ENCODE data around the gene GIPC1.
"Not testable (repeated sequence)": the region's sequence is repeated elsewhere in the genome, so short reads cannot be mapped to it uniquely, and the experiment has no call there.

GIPC1 gene

GRCh38 chr19:14510311-14511228 is 14.6 kb upstream of the GIPC1 start:
- no peak for TF ChIP-seq CTCF (conservative IDR thresholded peaks at IDR 0.05; ENCODE audit: low read depth)
- no peak for DNase-seq (ENCODE audit: low spot score)
- H3K27ac ChIP-seq: peak overlapping the region; percentile 100
- POLR2A ChIA-PET (ENCODE audit: low non-redundant PET): interaction anchor here (0.7 to 0.8 kb wide), 2 partner anchors 8 to 10 kb away, joined by 3 to 6 read pairs; partner anchors contain the start of gene DNAJB1
- CTCF ChIA-PET: interaction anchor here (0.6 to 0.9 kb wide), 3 partner anchors 30 to 50 kb away, joined by 3 to 4 read pairs (median 3); no protein-coding TSS in a partner anchor

DNA sequence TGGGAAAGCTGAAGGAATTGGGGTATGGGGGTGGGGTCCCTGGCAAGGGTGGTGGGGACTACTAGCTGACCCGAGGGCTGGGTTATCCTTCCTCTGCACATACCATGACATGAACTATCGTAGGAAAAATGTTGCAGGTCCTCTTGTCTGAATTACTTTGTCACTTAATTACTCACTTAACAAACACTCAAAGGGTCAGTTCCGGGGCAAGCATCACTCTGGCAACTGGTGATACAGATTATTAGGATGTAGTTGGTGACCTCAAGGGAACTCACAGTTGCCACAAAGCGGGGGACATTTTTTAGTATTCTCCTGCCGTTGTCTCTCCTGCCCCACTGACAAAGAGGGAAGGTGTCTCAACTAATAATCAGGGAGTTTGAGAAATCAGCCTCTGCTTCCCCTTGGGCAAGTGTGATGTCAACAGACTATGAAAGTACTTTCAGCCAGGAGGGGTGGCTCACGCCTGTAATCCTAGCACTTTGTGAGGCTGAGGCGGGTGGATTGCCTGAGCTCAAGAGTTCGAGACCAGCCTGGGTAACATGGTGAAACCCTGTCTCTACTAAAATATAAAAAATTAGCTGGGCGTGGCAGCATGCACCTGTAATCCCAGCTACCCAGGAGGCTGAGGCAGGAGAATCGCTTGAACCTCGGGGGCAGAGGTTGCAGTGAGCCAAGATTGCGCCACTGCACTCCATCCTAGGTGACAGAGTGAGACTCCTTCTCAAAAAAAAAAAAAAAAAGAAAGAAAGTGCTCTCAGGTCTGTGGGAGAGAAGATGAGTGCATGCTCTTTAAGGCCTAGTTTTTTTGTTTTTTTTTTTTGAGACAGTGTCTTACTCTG is 12.0 kb upstream of the GIPC1 start:
- H3K27ac ChIP-seq: peak overlapping the region; percentile 100
- POLR2A ChIA-PET (ENCODE audit: low non-redundant PET): interaction anchor here (0.7 kb wide), 2 partner anchors 49 to 644 kb away, joined by 3 to 9 read pairs; no protein-coding TSS in a partner anchor
- CTCF ChIA-PET: interaction anchor here (0.7 kb wide), 1 partner anchor 9 kb away, joined by 3 read pairs; no protein-coding TSS in a partner anchor
- no peak for DNase-seq (ENCODE audit: low spot score)
- no peak for TF ChIP-seq CTCF (conservative IDR thresholded peaks at IDR 0.05; ENCODE audit: low read depth)

DNA sequence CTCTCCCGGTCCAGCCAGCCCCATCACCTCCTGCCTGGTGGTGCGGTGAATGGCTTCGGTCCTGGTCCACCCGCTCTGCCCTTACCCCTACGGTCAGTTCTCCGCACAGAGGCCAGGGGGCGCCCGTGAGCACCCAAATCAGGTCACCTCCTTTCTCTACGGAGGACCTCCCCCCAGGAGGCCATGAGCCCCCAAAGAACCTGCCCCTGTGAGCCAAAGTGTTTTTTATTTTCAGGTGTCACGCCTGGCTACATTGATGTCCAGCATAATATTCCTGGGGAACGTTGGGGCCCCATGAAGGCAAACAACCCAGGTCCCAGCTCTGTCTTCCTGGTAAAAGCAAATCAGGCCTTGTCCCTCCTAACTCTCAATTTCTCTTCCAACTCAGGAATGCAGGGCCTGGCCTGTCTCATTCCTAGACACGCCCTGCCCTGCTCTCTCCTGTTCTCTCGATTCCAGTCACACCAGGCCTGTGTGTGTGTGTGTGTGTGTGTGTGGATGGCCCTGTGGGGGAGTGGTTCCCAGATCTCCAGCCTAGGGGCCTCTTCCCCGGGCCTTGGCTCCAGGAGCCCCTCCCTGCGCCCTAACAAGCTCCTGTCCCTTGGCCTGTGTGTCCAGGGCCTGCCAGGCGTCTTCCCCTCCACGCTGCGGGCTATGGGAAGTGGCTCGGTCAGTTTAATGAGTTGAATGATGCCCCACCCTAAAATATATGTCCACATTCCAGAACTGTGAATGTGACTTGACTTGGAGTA is 9.7 kb upstream of the GIPC1 start:
- POLR2A ChIA-PET (ENCODE audit: low non-redundant PET): interaction anchor here (0.5 to 2.0 kb wide), 3 partner anchors 9 to 13 kb away, joined by 3 to 7 read pairs (median 6); partner anchors contain the start of gene DNAJB1
- peak; percentile 89 for DNase-seq (ENCODE audit: low spot score)
- peak overlapping the region; percentile 100 for H3K27ac ChIP-seq
- CTCF ChIA-PET: interaction anchor here (0.6 to 1.0 kb wide), 9 partner anchors 8 to 540 kb away, joined by 3 to 9 read pairs (median 3); partner anchors contain the start of gene GIPC1
- peak; percentile 92 for TF ChIP-seq CTCF (conservative IDR thresholded peaks at IDR 0.05; ENCODE audit: low read depth)

GRCh38 chr19:14504575-14504974 is 8.6 kb upstream of the GIPC1 start:
- ChIA-PET CTCF (interaction anchor here (0.5 to 0.8 kb wide), 4 partner anchors 13 to 204 kb away, joined by 3 to 7 read pairs (median 3); no protein-coding TSS in a partner anchor), POLR2A (ENCODE audit: low non-redundant PET) (interaction anchor here (0.6 to 1.8 kb wide), 3 partner anchors 9 to 31 kb away, joined by 4 to 7 read pairs (median 5); partner anchors contain the start of gene DNAJB1)
- not testable (repeated sequence) for DNase-seq (ENCODE audit: low spot score)
- H3K27ac ChIP-seq: peak overlapping the region; percentile 100

GRCh38 chr19:14503285-14503684 is 7.4 kb upstream of the GIPC1 start:
- CTCF ChIA-PET: no interaction called here

More at GRCh38 chr19:14503285-14503684, 7.4 kb upstream of the GIPC1 start:
- no peak for DNase-seq (ENCODE audit: low spot score)
- no peak for TF ChIP-seq CTCF (conservative IDR thresholded peaks at IDR 0.05; ENCODE audit: low read depth)
- H3K27ac ChIP-seq: peak overlapping the region; percentile 100
- POLR2A ChIA-PET (ENCODE audit: low non-redundant PET): no interaction called here

Data from RWPE1 (cell line).